Measurements from ENCODE around the gene RTN1.

GRCh38 chr14:59857328-59857727, 13.2 kb downstream of the RTN1 start:
- TF ChIP-seq CTCF (conservative IDR thresholded peaks at IDR 0.05; ENCODE audit: low read depth in 2 of 2): no peak
- no peak for TF ChIP-seq EZH2 (IDR thresholded peaks at IDR 0.05; ENCODE audit: low read depth, unreplicated experiment)
- no peak for TF ChIP-seq CREB1 (CRISPR knock-in tag; IDR thresholded peaks at IDR 0.05; ENCODE audit: low read depth)
- TF ChIP-seq EZH2phosphoT487 (IDR thresholded peaks at IDR 0.05; ENCODE audit: unreplicated experiment): no peak
- no peak for TF ChIP-seq ZNF114 (CRISPR knock-in tag; IDR thresholded peaks at IDR 0.05)
- TF ChIP-seq ETS1 (IDR thresholded peaks at IDR 0.05): no peak
- no peak for TF ChIP-seq REST (IDR thresholded peaks at IDR 0.05; ENCODE audit: unreplicated experiment)
- no peak for TF ChIP-seq ZNF462 (CRISPR knock-in tag; IDR thresholded peaks at IDR 0.05)
- TF ChIP-seq JUNB (IDR thresholded peaks at IDR 0.05; ENCODE audit: unreplicated experiment): no peak
- TF ChIP-seq POLR2AphosphoS5 (IDR thresholded peaks at IDR 0.05; ENCODE audit: low read depth): no peak
